Measurements from ENCODE around the gene BEST1.

BEST1 gene

GRCh38 chr11:61950035-61950547 lies at the start of gene BEST1:
Gene BEST1, plus strand, starts transcription at chr11:61950351. Its CDS starts 1,456 bp downstream, at chr11:61951807.
- no peak for DNase-seq

GRCh38 chr11:61901397-61901796 lies 48.8 kb upstream of the BEST1 start:
- no peak for DNase-seq

GRCh38 chr11:61902313-61902712 lies 47.8 kb upstream of the BEST1 start:
- no peak for DNase-seq

GRCh38 chr11:61903845-61904244 lies 46.3 kb upstream of the BEST1 start:
- no peak for DNase-seq

- no peak for DNase-seq
Observed at GRCh38 chr11:61904539-61905048, 45.6 kb upstream of the BEST1 start.

GRCh38 chr11:61905067-61905696 lies 45.0 kb upstream of the BEST1 start:
- no peak for DNase-seq

- DNase-seq = no peak
Observed at GRCh38 chr11:61905801-61906521, 44.2 kb upstream of the BEST1 start.

GRCh38 chr11:61906522-61906909 lies 43.6 kb upstream of the BEST1 start:
- no peak for DNase-seq

- no peak for DNase-seq
Observed at GRCh38 chr11:61907282-61907681, 42.9 kb upstream of the BEST1 start.

GRCh38 chr11:61907871-61908729 lies 42.1 kb upstream of the BEST1 start:
- DNase-seq = no peak

GRCh38 chr11:61908730-61909316 lies 41.3 kb upstream of the BEST1 start:
- DNase-seq = no peak

- no peak for DNase-seq
Observed at GRCh38 chr11:61910187-61911127, 39.7 kb upstream of the BEST1 start.

GRCh38 chr11:61911128-61911700 lies 38.9 kb upstream of the BEST1 start:
- no peak for DNase-seq

- DNase-seq = no peak
Observed at GRCh38 chr11:61911701-61912529, 38.2 kb upstream of the BEST1 start.

- DNase-seq = no peak
Observed at GRCh38 chr11:61912530-61912898, 37.6 kb upstream of the BEST1 start.

GRCh38 chr11:61912991-61913698 lies 37.0 kb upstream of the BEST1 start:
- no peak for DNase-seq

GRCh38 chr11:61913699-61914395 lies 36.3 kb upstream of the BEST1 start:
- no peak for DNase-seq

GRCh38 chr11:61914471-61915171 lies 35.5 kb upstream of the BEST1 start:
- DNase-seq = no peak

Data from stimulated activated naive CD4-positive, alpha-beta T cell (primary cell).